Measurements from ENCODE around the gene INSR.
"Not testable (repeated sequence)": the region's sequence is repeated elsewhere in the genome, so short reads cannot be mapped to it uniquely, and the experiment has no call there.

INSR gene

GRCh38 chr19:7219056-7219455 lies 75.2 kb downstream of the INSR start:
- no peaks in the 10 kb centered on the region for H3K27me3 ChIP-seq (ENCODE audit: control insufficient read depth, insufficient read depth, low read length)
- no peaks in the 10 kb centered on the region for H3K36me3 ChIP-seq (ENCODE audit: control insufficient read depth, insufficient read depth, low read length)
- no peak overlapping the region for H3K4me3 ChIP-seq (ENCODE audit: low read depth, low read length)
- H3K9ac ChIP-seq (ENCODE audit: low read length), result no peak overlapping the region
- H3K9me3 ChIP-seq (ENCODE audit: control insufficient read depth, insufficient read depth, low read depth, low read length), result no peaks in the 10 kb centered on the region
- H3K27ac ChIP-seq (ENCODE audit: low read depth, low read length), result no peak overlapping the region
- H3K4me1 ChIP-seq (ENCODE audit: control insufficient read depth, insufficient read depth, low read length), result peaks cover 10% of the 10 kb centered on the region

- Histone ChIP-seq H3K27me3 (ENCODE audit: control insufficient read depth, insufficient read depth, low read length) (no peaks in the 10 kb centered on the region), H3K4me3 (ENCODE audit: low read depth, low read length) (no peak overlapping the region), H3K9me3 (ENCODE audit: control insufficient read depth, insufficient read depth, low read depth, low read length) (no peaks in the 10 kb centered on the region), H3K27ac (ENCODE audit: low read depth, low read length) (no peak overlapping the region), H3K4me1 (ENCODE audit: control insufficient read depth, insufficient read depth, low read length) (peaks cover 17% of the 10 kb centered on the region), H3K36me3 (ENCODE audit: control insufficient read depth, insufficient read depth, low read length) (no peaks in the 10 kb centered on the region), H3K9ac (ENCODE audit: low read length) (no peak overlapping the region)
These were observed 76.4 kb downstream of the INSR start for GRCh38 chr19:7217861-7218260.

GRCh38 chr19:7216373-7216902 lies 77.8 kb downstream of the INSR start:
- Histone ChIP-seq H3K4me3 (ENCODE audit: low read depth, low read length) (no peak overlapping the region), H3K27ac (ENCODE audit: low read depth, low read length) (no peak overlapping the region), H3K9ac (ENCODE audit: low read length) (no peak overlapping the region), H3K9me3 (ENCODE audit: control insufficient read depth, insufficient read depth, low read depth, low read length) (no peaks in the 10 kb centered on the region), H3K27me3 (ENCODE audit: control insufficient read depth, insufficient read depth, low read length) (no peaks in the 10 kb centered on the region), H3K36me3 (ENCODE audit: control insufficient read depth, insufficient read depth, low read length) (no peaks in the 10 kb centered on the region), H3K4me1 (ENCODE audit: control insufficient read depth, insufficient read depth, low read length) (peaks cover 26% of the 10 kb centered on the region)

GRCh38 chr19:7215176-7215575 lies 79.0 kb downstream of the INSR start:
- no peak overlapping the region for H3K4me3 ChIP-seq (ENCODE audit: low read depth, low read length)
- no peaks in the 10 kb centered on the region for H3K9me3 ChIP-seq (ENCODE audit: control insufficient read depth, insufficient read depth, low read depth, low read length)
- no peaks in the 10 kb centered on the region for H3K36me3 ChIP-seq (ENCODE audit: control insufficient read depth, insufficient read depth, low read length)
- H3K27me3 ChIP-seq (ENCODE audit: control insufficient read depth, insufficient read depth, low read length), result no peaks in the 10 kb centered on the region
- no peak overlapping the region for H3K27ac ChIP-seq (ENCODE audit: low read depth, low read length)
- no peak overlapping the region for H3K9ac ChIP-seq (ENCODE audit: low read length)
- H3K4me1 ChIP-seq (ENCODE audit: control insufficient read depth, insufficient read depth, low read length), result peaks cover 29% of the 10 kb centered on the region

- Histone ChIP-seq H3K4me1 (ENCODE audit: control insufficient read depth, insufficient read depth, low read length) (peaks cover 29% of the 10 kb centered on the region), H3K27ac (ENCODE audit: low read depth, low read length) (no peak overlapping the region), H3K9me3 (ENCODE audit: control insufficient read depth, insufficient read depth, low read depth, low read length) (no peaks in the 10 kb centered on the region), H3K9ac (ENCODE audit: low read length) (no peak overlapping the region), H3K27me3 (ENCODE audit: control insufficient read depth, insufficient read depth, low read length) (no peaks in the 10 kb centered on the region), H3K36me3 (ENCODE audit: control insufficient read depth, insufficient read depth, low read length) (no peaks in the 10 kb centered on the region), H3K4me3 (ENCODE audit: low read depth, low read length) (no peak overlapping the region)
These were observed 79.7 kb downstream of the INSR start for GRCh38 chr19:7214324-7215089.

- Histone ChIP-seq H3K9ac (ENCODE audit: low read length) (no peak overlapping the region), H3K27me3 (ENCODE audit: control insufficient read depth, insufficient read depth, low read length) (no peaks in the 10 kb centered on the region), H3K9me3 (ENCODE audit: control insufficient read depth, insufficient read depth, low read depth, low read length) (no peaks in the 10 kb centered on the region), H3K27ac (ENCODE audit: low read depth, low read length) (no peak overlapping the region), H3K36me3 (ENCODE audit: control insufficient read depth, insufficient read depth, low read length) (no peaks in the 10 kb centered on the region), H3K4me1 (ENCODE audit: control insufficient read depth, insufficient read depth, low read length) (peaks cover 29% of the 10 kb centered on the region), H3K4me3 (ENCODE audit: low read depth, low read length) (no peak overlapping the region)
These were observed 80.4 kb downstream of the INSR start for GRCh38 chr19:7213628-7214323.

GRCh38 chr19:7211191-7211951 lies 82.8 kb downstream of the INSR start:
- H3K4me3 ChIP-seq (ENCODE audit: low read depth, low read length), result no peak overlapping the region
- no peaks in the 10 kb centered on the region for H3K9me3 ChIP-seq (ENCODE audit: control insufficient read depth, insufficient read depth, low read depth, low read length)
- H3K4me1 ChIP-seq (ENCODE audit: control insufficient read depth, insufficient read depth, low read length), result peaks cover 29% of the 10 kb centered on the region
- no peaks in the 10 kb centered on the region for H3K36me3 ChIP-seq (ENCODE audit: control insufficient read depth, insufficient read depth, low read length)
- no peak overlapping the region for H3K27ac ChIP-seq (ENCODE audit: low read depth, low read length)
- no peaks in the 10 kb centered on the region for H3K27me3 ChIP-seq (ENCODE audit: control insufficient read depth, insufficient read depth, low read length)
- no peak overlapping the region for H3K9ac ChIP-seq (ENCODE audit: low read length)

DNA sequence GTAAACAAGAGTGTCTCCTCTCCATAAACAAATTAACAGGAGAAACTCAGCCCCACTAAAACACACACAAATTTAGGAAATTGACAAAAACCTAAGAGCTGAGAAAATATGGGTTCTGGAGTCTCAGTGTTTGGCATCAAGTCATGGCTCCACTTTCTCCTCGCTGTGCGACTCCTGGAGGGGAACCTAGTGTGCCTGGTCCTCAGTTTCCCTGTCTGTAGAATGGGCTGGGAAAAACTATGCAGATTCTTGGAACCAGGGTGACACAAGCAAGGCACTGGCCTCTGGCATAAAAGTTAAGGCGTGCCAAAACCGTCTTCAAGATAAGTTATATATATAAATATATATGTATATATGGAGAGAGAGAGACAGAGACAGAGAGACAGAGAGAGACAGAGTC lies 83.9 kb downstream of the INSR start:
- no peak overlapping the region for H3K4me3 ChIP-seq (ENCODE audit: low read depth, low read length)
- H3K27ac ChIP-seq (ENCODE audit: low read depth, low read length), result no peak overlapping the region
- peaks cover 29% of the 10 kb centered on the region for H3K4me1 ChIP-seq (ENCODE audit: control insufficient read depth, insufficient read depth, low read length)
- H3K27me3 ChIP-seq (ENCODE audit: control insufficient read depth, insufficient read depth, low read length), result no peaks in the 10 kb centered on the region
- no peaks in the 10 kb centered on the region for H3K36me3 ChIP-seq (ENCODE audit: control insufficient read depth, insufficient read depth, low read length)
- H3K9ac ChIP-seq (ENCODE audit: low read length), result no peak overlapping the region
- no peaks in the 10 kb centered on the region for H3K9me3 ChIP-seq (ENCODE audit: control insufficient read depth, insufficient read depth, low read depth, low read length)

DNA sequence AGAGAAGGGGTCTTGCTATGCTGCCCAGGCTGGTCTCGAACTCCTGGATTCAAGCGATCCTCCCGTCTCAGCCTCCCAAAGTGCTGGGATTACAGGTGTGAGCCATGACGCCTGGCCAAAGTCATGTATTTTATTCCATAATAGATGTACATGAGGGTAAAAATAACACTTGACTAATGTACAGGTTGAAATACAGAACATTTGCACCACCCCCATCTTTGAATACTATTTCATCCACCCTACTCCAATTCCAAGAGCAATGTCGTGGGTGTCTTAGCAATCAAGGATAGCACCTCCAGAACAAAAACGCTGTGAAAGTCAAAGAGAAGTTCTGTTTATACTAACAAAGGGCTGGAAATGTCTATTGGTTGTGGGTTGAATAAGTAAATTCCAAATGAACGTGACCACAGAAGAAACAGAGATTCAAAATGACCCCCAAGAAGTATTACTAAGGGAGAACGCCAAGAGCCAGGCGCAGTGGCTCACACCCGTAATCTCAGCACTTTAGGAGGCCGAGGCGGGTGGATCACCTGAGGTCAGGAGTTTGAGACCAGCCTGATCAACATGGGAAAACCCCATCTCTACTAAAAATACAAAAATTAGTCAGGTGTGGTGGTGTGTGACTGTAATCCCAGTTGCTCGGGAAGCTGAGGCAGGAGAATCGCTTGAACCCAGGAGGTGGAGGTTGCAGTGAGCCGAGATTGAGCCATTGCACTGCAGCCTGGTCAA lies 84.5 kb downstream of the INSR start:
- not testable (repeated sequence) for H3K9me3 ChIP-seq (ENCODE audit: control insufficient read depth, insufficient read depth, low read depth, low read length); H3K27ac ChIP-seq (ENCODE audit: low read depth, low read length); H3K9ac ChIP-seq (ENCODE audit: low read length); H3K36me3 ChIP-seq (ENCODE audit: control insufficient read depth, insufficient read depth, low read length); H3K4me3 ChIP-seq (ENCODE audit: low read depth, low read length); H3K27me3 ChIP-seq (ENCODE audit: control insufficient read depth, insufficient read depth, low read length)
- peaks cover 25% of the 10 kb centered on the region for H3K4me1 ChIP-seq (ENCODE audit: control insufficient read depth, insufficient read depth, low read length)

GRCh38 chr19:7209036-7209435 lies 85.2 kb downstream of the INSR start:
- H3K4me1 ChIP-seq (ENCODE audit: control insufficient read depth, insufficient read depth, low read length), result peaks cover 20% of the 10 kb centered on the region
- H3K27ac ChIP-seq (ENCODE audit: low read depth, low read length); H3K9ac ChIP-seq (ENCODE audit: low read length); H3K27me3 ChIP-seq (ENCODE audit: control insufficient read depth, insufficient read depth, low read length); H3K36me3 ChIP-seq (ENCODE audit: control insufficient read depth, insufficient read depth, low read length); H3K9me3 ChIP-seq (ENCODE audit: control insufficient read depth, insufficient read depth, low read depth, low read length); H3K4me3 ChIP-seq (ENCODE audit: low read depth, low read length): not testable (repeated sequence)

All from HUES6 (cell line).